ENCODE results near the gene PDK2. TPM values are rescaled to one million over a fixed set of nuclear protein-coding genes. Genes with fewer than 3 reads are reported as not detected.

Gene PDK2
- total RNA-seq, 4 donors from 2014 or later: 42.5 to 79.3 (median 64.5) TPM

DNA sequence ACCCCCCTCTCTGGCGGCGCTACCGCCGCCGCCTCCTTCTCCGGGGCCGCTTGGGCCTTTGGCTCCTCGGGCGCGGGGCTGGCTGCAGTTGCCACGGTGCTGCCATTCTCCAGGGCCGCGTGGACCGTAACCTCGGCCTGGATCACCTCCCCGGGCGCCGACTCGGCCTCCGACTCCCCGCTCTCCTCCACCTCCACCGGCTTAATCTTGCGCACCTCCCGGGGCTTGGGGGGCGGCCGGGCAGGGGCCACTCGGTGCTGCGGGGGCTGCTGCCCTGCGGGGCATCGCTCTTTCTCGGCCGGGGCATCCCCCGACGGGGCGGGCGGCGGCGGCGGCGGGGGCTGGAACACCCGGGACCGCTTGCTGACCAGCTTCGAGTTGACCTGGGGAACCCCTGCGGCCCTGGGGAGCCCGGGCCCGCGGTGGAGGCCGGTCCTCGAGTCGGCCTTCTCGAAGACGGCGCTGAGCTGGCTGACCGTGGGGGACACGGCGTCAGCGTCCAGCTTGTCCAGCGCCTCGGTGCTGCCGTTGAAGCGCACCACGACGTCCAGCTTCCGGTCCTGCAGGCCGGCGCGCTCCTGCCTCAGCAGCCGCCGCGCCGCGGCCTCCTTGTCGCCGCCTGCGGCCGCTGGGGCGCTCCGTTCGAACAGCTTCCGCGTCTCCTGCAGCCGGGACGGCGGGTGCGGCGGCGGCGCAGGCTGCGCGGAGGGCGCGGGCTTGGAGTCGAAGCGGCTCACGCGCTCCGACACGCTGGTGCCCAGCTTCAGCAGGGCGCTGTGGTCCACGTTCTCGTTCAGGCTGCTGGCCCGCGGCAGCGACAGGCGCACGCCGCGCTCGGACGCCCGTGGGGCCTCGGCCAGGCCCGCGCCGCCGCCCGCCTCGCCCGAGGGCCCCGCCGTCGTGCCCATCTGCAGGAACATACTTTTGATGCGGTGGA lies 54.5 kb downstream of the PDK2 start:
- peaks cover 39 to 54% of the 10 kb centered on the region in 2 donors for H3K4me1 ChIP-seq
- no peaks in the 10 kb centered on the region for H3K9me3 ChIP-seq
- DNase-seq: peak; percentile 63 to 67
- no peaks in the 10 kb centered on the region for H3K27me3 ChIP-seq
- 0 to 7% methylated on average over 1 to 9 of the region's 123 CpGs for WGBS, 2 donors
- TF ChIP-seq, protein P1, sequence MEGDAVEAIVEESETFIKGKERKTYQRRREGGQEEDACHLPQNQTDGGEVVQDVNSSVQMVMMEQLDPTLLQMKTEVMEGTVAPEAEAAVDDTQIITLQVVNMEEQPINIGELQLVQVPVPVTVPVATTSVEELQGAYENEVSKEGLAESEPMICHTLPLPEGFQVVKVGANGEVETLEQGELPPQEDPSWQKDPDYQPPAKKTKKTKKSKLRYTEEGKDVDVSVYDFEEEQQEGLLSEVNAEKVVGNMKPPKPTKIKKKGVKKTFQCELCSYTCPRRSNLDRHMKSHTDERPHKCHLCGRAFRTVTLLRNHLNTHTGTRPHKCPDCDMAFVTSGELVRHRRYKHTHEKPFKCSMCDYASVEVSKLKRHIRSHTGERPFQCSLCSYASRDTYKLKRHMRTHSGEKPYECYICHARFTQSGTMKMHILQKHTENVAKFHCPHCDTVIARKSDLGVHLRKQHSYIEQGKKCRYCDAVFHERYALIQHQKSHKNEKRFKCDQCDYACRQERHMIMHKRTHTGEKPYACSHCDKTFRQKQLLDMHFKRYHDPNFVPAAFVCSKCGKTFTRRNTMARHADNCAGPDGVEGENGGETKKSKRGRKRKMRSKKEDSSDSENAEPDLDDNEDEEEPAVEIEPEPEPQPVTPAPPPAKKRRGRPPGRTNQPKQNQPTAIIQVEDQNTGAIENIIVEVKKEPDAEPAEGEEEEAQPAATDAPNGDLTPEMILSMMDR (IDR thresholded peaks at IDR 0.05): peak in 1 of 6 experiments; percentile 25
- peak in 1 of 2 donors; percentile 27 for TF ChIP-seq POLR2A (IDR thresholded peaks at IDR 0.05)
- peaks cover 4% of the 10 kb centered on the region in 2 donors for H3K36me3 ChIP-seq
- peak overlapping the region; percentile 50 to 86 (median 85) for H3K27ac ChIP-seq
- intact Hi-C loops (cut with DNase I): loop anchor here (5.0 kb wide), 1 partner anchor 37 kb away; no protein-coding TSS in a partner anchor
- peak overlapping the region; percentile 18 to 86 (median 76) for H3K4me3 ChIP-seq (replicated peaks in 1 of 3)

DNA sequence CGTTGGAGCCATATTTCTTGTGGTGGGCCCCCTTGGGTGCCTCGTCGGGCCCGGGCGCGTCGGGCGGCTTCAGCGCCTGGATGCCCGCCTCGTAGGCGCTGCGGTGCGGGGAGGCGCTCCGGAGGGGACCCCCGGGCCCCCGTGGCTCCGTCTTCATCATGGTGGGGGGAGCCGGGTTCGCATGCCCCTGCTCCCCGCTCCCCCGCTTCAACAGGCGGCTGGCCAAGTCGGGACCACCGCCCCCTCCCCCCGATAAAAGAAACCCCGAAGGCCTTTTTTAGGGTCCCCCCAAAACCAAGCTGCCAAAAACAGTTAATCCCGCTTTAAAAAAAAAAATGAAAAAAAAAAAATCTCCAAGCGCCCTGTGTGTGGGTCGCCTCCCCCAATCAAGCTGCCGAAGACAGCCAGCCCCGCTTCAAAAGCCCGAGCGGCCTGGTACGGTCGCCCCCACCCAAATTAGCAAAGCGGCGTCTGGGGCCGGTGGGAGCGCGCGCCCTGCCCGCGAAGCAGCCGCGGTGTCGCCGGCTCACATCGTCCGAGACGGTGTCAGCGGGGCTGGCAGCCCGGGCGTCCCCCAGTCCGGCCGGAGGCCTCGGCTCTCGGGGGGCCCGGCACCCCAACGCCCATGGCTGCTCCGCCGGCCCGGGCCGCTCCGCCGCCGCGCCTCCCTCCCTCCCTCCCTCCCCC lies 55.3 kb downstream of the PDK2 start, which contains the start of gene PPP1R9B:
Gene PPP1R9B, minus strand, starts transcription at position 324 of the 687 bp plus-strand sequence. Its CDS starts 164 bp downstream, at position 160.
- intact Hi-C loops (cut with DNase I): no loop called here
- Histone ChIP-seq H3K36me3 (no peaks in the 10 kb centered on the region), H3K9me3 (no peaks in the 10 kb centered on the region), H3K27me3 (no peaks in the 10 kb centered on the region), H3K4me1 (peaks cover 39 to 61% of the 10 kb centered on the region in 2 donors), H3K27ac (peak within 1 kb of the TSS; percentile 85 to 95 (median 86)), H3K4me3 (replicated peaks in 1 of 3) (peak within 1 kb of the TSS; percentile 18 to 86 (median 76))
- DNase-seq: no peak
- TF ChIP-seq, protein P1 (IDR thresholded peaks at IDR 0.05): no peak
- TF ChIP-seq POLR2A (IDR thresholded peaks at IDR 0.05): no peak
- WGBS, 2 donors: 2% methylated on average over 19 to 32 of the region's 69 CpGs

DNA sequence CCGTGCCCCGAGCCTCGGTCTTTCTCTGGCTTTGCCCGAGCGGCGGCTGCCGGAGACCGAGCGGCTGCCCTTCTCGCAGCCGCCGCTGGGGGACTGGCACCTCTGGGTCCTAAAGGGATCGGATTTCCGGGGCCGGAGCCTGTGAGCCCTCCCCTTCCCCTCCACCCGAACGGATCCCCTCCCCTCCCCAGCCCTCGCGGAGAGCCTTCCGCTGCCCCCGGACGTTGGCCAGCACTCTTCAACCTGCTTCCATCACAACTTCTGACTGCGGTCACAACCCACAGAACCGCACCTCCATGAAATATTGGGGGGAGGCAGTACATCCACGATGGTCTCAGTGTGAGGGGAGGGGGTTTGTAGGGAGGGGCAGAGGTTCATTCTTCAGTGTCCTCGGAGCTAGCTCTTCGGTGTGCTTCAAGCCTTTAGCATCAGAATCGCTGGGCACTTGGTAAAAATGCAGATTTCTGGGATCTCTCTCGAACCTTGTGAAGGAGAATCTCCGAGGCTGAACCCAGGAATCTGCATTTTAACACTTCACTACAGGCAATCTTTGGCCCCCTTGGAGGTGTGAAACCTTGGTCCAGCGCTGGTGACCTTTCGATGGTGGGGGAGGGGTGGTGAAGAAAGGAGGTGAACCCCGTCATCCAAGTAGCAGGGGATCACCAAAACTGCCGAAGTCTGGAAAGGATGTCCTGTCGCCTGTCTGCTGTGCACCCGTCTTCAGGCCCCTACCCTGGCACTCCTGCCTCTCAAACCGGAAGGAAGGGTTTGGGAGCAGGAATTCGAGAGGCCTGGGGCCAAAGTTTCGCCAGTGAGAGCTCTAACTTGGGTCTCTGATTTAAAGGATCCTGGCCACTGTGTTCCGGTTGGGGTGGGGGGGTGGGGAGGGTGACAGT lies 56.1 kb downstream of the PDK2 start:
- intact Hi-C loops (cut with DNase I): no loop called here
- peaks cover 38 to 60% of the 10 kb centered on the region in 2 donors for H3K4me1 ChIP-seq
- no peaks in the 10 kb centered on the region for H3K27me3 ChIP-seq
- 2 to 3% methylated on average over 10 to 18 of the region's 40 CpGs for WGBS, 2 donors
- TF ChIP-seq, protein P1 (IDR thresholded peaks at IDR 0.05): peak; percentile 33 to 81 (median 65)
- TF ChIP-seq POLR2A (IDR thresholded peaks at IDR 0.05): peak in 1 of 2 donors; percentile 52
- no peaks in the 10 kb centered on the region for H3K36me3 ChIP-seq
- no peaks in the 10 kb centered on the region for H3K9me3 ChIP-seq
- DNase-seq: peak; percentile 86 to 89
- peak overlapping the region; percentile 85 to 95 (median 86) for H3K27ac ChIP-seq
- peak overlapping the region in 2 of 3 donors; percentile 76 to 86 for H3K4me3 ChIP-seq (replicated peaks in 1 of 3)

DNA sequence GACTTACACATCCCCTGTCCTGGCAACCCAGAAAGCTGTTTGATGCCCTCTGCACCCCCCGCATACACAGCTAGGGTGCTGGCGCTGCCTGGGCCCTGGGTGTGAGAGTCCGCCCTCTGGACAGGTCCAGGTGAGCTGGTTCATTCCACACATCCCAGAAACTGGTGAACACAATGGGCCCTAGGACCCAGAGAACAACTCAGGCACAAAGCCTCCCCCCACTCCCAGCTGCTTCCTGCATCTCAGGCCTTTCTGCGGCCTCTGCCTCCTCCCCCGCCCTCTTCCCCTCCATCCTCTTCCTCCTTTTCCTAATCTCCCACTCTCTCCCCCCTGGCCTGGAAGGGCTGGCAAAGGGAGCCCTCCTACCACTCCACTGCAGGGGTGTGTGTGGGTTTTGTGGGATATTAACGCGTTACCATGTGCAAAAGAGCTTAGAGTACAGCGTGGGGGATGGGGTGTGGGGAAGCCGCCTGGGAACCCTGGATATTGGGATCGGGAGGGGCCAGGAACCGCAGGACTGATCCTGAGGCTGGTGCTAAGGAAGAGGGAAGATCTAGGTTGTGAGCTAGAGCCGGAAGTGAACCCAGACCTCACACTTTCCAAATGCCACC lies 56.9 kb downstream of the PDK2 start:
- H3K9me3 ChIP-seq: no peaks in the 10 kb centered on the region
- peak; percentile 85 to 87 for DNase-seq
- H3K36me3 ChIP-seq: no peaks in the 10 kb centered on the region
- TF ChIP-seq, protein P1 (IDR thresholded peaks at IDR 0.05): peak in 2 of 6 experiments; percentile 18 to 38
- TF ChIP-seq POLR2A (IDR thresholded peaks at IDR 0.05): peak in 1 of 2 donors; percentile 23
- peak overlapping the region; percentile 85 to 95 (median 86) for H3K27ac ChIP-seq
- intact Hi-C loops (cut with DNase I): no loop called here
- H3K27me3 ChIP-seq: no peaks in the 10 kb centered on the region
- H3K4me3 ChIP-seq (replicated peaks in 1 of 3): peak overlapping the region; percentile 32 to 76 (median 55)
- 6 to 9% methylated on average over 12 of the region's 12 CpGs for WGBS, 2 donors
- H3K4me1 ChIP-seq: peaks cover 30 to 53% of the 10 kb centered on the region in 2 donors
